Measurements from ENCODE around the gene SP1.

SP1 gene

DNA sequence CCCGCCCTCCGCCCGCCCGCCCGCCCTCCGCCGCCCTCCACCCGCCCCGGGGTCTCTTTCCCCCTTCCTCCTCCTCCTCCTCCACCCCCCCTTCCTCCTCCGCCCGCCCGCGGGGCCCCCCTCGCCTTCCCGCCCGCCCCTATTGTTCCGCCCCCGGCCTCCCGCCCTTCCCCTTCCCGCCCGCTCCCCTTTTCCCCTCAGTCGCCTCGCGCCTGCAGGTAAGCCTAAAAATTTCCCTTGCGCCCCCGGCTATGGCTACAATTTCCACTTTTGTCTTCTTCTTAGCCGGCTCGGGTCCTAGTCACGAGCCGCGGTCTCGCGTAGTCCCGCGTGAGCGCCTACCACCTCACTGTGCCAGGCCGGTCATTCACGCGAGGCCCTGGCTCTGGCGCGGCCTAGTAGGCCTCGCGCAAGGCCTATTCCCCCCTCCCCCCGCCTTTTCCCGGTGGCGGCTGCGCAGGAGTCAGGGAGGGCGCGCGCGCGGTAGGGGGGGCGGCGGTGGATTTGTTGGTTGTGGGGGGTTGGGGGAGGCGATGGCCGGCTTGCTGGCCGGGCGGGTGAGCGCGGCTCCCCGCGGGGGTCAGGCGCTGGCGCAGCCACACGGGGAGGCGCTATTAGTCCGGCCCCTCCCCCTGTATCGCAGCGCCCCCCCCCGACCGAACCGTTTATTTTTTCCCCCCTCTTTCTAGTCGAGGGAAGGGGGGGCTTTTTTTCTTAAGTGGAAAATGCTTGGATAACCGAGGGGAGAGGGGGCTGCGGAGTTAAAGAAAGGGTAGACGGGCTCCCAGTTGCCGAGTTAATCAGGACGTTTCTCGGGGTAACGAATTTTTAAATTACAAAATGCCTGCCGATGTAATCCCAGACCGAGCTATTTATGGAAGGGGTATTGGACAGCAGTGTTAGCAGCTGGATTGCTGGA lies 72.4 kb downstream of the SP1 start:
- DNase-seq, result peak; percentile 47 to 94

DNA sequence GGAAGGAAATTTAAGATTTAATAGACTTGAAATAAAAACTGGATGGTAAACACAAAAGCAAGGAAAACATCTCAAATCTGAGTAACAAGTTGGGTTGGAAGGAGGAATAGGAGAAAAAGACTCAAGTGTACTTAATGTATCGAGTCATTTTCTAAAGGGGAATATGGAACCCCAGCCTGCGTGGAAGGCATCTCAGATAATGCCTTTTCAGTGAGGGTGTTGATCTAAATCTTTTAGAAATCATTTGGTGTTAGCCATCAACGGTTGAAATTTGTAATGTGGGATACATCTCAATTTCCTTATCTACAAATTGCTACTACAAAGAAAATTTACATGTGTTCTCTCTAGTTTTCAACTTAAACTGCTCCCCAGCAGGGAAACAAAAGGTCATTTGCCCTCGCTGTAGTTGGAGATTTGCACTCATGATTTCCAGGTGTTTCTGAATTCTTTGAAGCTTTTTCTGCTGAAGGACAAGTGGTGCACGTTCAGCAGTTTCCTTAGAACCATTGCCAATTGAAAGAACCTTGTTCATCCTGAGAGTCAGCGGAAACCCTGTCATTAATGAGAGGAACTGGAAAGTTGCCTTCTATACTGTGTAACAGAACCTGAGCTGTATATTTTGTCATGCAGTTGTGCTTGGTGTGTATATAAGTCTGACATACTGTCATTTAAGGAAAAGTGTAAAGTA lies 74.1 kb downstream of the SP1 start:
- no peak for DNase-seq

DNA sequence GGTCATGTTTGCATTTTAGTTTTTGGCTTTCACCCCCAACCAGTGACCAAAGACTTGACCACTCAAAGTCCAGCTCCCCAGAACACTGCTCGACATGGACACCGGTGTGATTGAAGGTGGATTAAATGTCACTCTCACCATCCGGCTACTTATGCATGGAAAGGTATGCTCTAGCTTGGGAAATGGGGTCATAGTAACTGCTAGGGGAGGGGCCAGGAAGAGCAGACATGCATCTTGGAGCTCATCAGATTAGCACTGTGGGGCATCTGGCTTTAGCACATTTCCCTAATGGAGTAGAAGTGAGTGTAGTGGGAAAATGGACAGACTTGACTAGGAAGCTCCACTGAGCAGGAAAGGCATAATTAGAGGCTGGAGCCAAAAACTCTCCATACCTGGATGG lies 74.7 kb downstream of the SP1 start:
- no peak for DNase-seq

DNA sequence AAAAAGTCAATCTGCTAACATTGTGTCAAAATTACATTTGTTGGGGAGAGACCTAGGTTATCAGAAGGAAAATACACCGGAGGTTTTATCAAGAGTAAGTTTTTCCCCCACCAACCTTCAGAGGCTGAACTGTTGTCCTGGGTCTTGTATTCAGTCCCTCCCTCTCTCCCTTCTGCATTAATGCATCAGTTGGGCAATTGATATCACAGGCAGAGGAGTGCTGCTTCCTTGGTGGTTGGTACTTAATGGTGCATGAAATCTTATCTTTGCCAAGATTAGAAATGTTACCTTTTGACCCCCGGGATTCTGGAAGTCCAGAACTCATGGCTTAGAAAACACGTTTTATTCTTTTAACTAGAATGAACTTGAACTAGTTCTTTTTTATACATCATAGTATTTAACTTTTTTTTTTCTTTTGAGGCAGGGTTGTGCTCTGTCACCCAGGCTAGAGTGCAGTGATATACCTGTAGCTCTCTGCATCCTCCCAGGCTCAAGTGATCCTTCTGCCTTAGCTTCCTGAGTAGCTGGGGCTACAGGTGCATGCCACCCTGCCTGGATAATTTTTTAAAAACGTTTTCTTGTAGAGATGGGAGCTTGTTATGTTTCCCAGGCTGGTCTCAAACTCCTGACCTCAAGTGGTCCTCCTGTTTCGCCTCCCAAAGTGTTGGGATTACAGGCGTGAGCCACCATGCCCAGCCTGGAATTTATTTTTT lies 76.8 kb downstream of the SP1 start:
- DNase-seq, result no peak

DNA sequence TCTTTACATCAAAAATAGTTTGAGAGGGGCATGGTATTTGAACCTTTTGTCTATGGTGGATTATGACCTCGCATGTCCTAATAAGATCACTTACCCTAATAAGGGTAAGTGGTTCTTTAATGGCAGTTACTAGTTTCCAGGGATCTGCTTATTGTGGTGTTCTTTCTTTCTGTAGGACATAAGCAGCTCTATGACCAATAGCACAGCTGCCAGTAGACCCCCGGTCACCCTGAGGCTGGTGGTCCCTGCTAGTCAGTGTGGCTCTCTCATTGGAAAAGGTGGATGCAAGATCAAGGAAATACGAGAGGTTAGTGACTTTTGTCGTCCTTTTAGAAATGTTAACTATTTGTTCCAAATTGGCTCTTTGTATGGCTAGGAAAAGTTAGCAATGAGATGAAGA lies 79.1 kb downstream of the SP1 start:
- no peak for DNase-seq

DNA sequence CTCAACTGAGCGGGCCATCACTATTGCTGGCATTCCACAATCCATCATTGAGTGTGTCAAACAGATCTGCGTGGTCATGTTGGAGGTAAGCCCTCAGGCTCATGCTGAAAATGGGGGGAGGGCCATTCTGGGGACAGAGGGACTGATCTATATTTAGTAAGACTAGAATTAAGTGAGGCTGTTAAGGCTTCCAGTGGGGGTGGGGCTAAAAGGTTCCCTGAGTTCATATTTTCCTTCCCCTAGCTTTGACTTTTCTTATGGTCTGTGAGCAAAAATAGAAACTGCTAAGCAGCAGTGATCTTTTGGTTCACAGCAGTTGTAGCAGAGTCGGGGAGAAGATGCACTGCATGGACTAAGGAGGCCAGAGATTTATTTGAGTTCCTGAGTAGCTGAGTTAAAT lies 81.1 kb downstream of the SP1 start:
- no peak for DNase-seq

DNA sequence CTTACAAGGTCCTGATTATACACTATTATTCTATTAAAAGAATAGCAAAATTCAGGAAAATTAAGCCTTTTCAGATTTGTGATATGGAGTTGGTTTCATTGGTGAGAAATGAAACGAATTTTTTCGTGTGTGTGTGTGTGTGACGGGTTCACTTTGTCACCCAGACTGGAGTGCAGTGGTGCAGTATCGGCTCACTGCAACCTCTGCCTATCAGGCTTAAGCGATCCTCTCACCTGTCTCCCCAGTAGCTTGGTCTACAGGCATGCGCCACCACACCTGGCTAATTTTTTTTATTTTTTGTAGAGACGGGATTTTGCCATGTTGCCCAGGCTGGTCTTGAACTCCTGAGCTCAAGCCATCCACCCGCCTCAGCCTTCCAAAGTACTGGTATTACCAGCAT lies 81.6 kb downstream of the SP1 start:
- no peak for DNase-seq

DNA sequence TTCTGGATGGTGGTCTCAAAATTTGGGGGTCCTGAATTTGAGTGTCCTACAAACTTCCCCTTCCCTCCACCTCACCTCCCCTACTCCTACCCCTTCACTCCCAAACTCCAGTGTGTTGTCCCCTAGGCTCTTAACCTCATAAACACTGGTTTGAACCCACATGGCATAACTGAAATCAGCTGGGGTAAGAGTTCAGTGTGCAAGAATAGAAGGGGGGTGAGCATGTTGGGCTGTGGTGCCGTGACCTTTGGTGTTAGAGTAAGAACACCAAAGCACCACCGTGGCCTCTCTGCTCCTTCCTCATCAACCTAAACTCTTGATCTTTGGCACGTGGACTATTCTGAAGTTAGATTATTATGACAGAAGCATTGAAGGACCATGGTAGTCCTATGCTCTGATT lies 83.0 kb downstream of the SP1 start:
- no peak for DNase-seq

DNA sequence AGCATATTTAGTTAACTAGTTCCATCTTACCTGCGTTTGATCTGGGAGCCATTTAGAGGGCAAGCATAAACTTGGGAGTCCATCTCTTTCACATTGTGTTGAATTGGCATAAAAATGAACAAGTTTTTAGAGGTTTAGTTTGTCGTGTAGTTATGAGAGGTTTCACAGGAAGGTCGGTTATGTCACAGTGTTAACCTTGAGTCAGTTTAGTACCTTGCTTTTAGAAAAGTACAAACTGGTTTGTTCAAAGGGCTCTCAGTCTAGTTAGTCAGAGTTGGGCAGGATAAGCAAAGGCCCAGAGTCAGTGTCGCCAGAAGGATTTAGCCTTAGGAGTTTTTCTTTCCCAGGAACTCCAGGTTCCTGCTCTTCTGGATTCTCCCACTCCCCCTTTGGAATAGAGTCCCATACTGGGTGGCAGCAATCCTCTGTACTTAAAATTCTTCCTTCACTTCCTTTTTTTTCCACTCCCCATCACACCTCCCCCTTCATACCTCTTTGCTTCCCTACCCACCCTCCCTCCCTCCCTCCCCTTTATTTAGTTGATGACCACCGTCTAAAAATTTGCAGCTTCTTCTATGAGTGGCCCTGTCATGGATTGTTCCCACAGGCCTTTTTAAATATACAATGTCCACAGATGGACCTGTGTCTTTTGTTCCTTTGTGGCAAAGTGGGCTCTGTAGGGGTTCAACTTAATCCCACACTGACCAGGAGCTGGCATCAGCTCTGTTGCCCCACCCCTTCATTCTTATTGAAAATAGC lies 84.0 kb downstream of the SP1 start:
- DNase-seq, result no peak

DNA sequence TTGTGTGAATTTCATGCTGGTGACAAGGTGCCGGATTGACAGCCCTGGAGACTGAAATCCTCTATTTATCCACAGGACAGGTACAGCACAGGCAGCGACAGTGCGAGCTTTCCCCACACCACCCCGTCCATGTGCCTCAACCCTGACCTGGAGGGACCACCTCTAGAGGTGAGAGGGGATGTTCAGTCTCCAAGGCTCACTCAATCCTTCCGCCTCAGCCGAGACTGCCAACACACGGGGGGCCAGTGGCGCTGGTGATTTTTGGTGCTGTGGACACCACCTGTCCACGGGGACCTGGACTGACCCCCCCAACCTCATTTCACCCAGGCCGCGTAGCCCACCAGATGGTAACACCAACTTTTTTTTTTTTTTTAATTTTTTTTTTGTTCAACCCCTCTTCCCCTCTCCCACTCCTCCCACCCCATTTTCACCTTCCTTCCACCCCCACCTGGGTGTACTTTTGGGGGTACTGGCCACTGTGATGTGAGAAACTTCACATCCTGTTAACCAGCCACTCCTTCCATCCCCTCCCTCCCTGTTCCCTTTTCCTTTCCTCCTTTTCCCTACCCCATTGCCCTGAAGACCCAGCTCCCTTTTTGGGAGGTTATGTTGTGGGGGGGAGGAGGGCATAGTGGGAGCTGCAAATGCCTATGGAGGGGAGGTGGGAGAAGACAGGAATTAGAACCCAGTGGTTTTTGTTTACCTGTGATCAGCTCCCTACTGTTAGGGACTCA lies 84.9 kb downstream of the SP1 start:
- DNase-seq, result no peak

DNA sequence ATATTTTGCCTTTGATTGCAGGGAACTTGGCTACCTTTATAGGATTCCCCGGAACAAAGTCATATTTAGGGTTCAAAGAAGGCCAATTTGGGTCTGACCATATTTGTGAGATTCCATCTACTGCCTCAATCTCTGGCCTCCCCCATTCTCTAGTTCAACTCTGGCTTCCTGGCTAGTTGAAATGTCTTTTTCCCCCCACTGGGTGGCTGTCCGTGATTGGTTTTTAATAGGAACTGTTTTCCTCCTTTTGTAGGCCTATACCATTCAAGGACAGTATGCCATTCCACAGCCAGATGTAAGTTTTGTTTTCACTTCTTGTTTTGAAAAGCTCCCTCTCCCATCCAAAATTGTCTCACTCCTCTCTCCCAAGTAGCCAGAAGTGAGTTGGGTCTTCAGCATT lies 85.7 kb downstream of the SP1 start:
- DNase-seq, result no peak

All from bone marrow (tissue), 2 donors.